B cell (primary cell): ENCODE measurements around the gene TEX51. TPM values are rescaled to one million over a fixed set of nuclear protein-coding genes. Genes with fewer than 3 reads are reported as not detected.

ENCODE experiments used
- ATAC-seq: fragments of 200-7000 bp; cut with Tn5 transposase; one replicate; pipeline ENCODE4 v1.10.0; 2021; ENCODE audit warnings: low read depth, mild to moderate bottlenecking, moderate number of reproducible peaks, moderate library complexity
- CTCF ChIA-PET: fragments of 350-600 bp; sonication (Branson Sonifier 250); formaldehyde crosslinking; loops from one replicate; lab custom pipeline; 2021; ENCODE audit warnings: antibody characterized with exemption, inconsistent platforms; lab: Charles Lee
- POLR2A ChIA-PET: fragments of 350-600 bp; sonication (Branson Sonifier 250); formaldehyde crosslinking; loops from one replicate; lab custom pipeline; 2021; ENCODE audit warnings: antibody characterized with exemption; lab: Charles Lee
- DNase-seq: peaks from one replicate; pipeline ENCODE4 v3.0.0; 2013
- H2AFZ ChIP-seq: 2 replicates; pipeline ENCODE4 v1.6.1; 2012; ENCODE audit warnings: mild to moderate bottlenecking, low read depth, low read length; ENCODE audit not compliant: insufficient read depth, poor library complexity, severe bottlenecking
- H3K27ac ChIP-seq, 2 donors: 1 replicate in 1 of 2; 2 replicates in 1 of 2; pipeline ENCODE4 v1.5.1; 2012 to 2013; ENCODE audit warnings: low read length in 2 of 2, mild to moderate bottlenecking in 2 of 2, moderate library complexity in 1 of 2
- H3K27me3 ChIP-seq, 4 experiments: fragments of 200-600 bp in 1 of 4; sonication (generic) in 1 of 4; replicated peaks in 1 of 4; 1 replicate in 2 of 4; 2 replicates in 2 of 4; pipeline versions ENCODE4 v1.6.1 to v1.7.0; 2013 to 2016; ENCODE audit warnings: low read length in 3 of 4, mild to moderate bottlenecking in 2 of 4, mixed read lengths in 1 of 4, moderate library complexity in 1 of 4; ENCODE audit not compliant: insufficient read depth in 4 of 4, control insufficient read depth in 3 of 4; ENCODE audit errors: control extremely low read depth in 1 of 4
- H3K36me3 ChIP-seq, 2 experiments: replicated peaks in 1 of 2; 1 replicate in 1 of 2; 2 replicates in 1 of 2; pipeline versions ENCODE4 v1.6.1 to v1.7.1; 2013; ENCODE audit warnings: low read length in 1 of 2; ENCODE audit not compliant: insufficient read depth in 2 of 2, control insufficient read depth in 1 of 2; ENCODE audit errors: control extremely low read depth in 1 of 2, extremely low read depth in 1 of 2
- H3K4me1 ChIP-seq, 2 donors: fragments of 200-600 bp in 1 of 2; sonication (generic) in 1 of 2; 1 replicate in 1 of 2; 2 replicates in 1 of 2; pipeline versions ENCODE4 v1.5.1 to v1.6.1; 2013 to 2017; ENCODE audit warnings: low read length in 2 of 2; ENCODE audit not compliant: control insufficient read depth in 2 of 2, insufficient read depth in 2 of 2
- H3K4me2 ChIP-seq: replicated peaks from 2 replicates; pipeline ENCODE3; 2012; ENCODE audit warnings: mild to moderate bottlenecking, low read depth, low read length; ENCODE audit not compliant: poor library complexity, severe bottlenecking
- H3K4me3 ChIP-seq, 5 experiments: fragments of 200-600 bp in 1 of 5; sonication (generic) in 1 of 5; 1 replicate in 3 of 5; 2 replicates in 2 of 5; pipeline versions ENCODE4 v1.5.1 to v1.7.0; 2011 to 2016; ENCODE audit warnings: low read length in 4 of 5, mild to moderate bottlenecking in 4 of 5, low read depth in 2 of 5, control low read depth in 1 of 5, moderate library complexity in 1 of 5; ENCODE audit not compliant: insufficient read depth in 1 of 5; ENCODE audit errors: control extremely low read depth in 1 of 5, extremely low read depth in 1 of 5
- H3K79me2 ChIP-seq: fragments of 200-600 bp; sonication (generic); one replicate; pipeline ENCODE4 v1.6.0; 2016; ENCODE audit warnings: low read length; ENCODE audit not compliant: control insufficient read depth, insufficient read depth
- H3K9ac ChIP-seq: fragments of 200-600 bp; sonication (generic); 2 replicates; pipeline ENCODE4 v1.6.1; 2017; ENCODE audit warnings: mild to moderate bottlenecking, low read length, moderate library complexity
- H3K9me3 ChIP-seq, 3 donors: one replicate each; pipeline versions ENCODE4 v1.6.1 to v1.7.1; 2013; ENCODE audit warnings: low read length in 2 of 3; ENCODE audit not compliant: control insufficient read depth in 2 of 3, insufficient read depth in 1 of 3; ENCODE audit errors: control extremely low read depth in 1 of 3
- H4K20me1 ChIP-seq: 2 replicates; pipeline ENCODE4 v1.6.0; 2012; ENCODE audit warnings: mild to moderate bottlenecking, low read length; ENCODE audit not compliant: insufficient read depth, control insufficient read depth, poor library complexity, severe bottlenecking
- H3K27ac Mint-ChIP-seq: one replicate; pipeline ENCODE4 v1.8.0; 2021; ENCODE audit warnings: mixed read lengths
- H3K27me3 Mint-ChIP-seq: one replicate; pipeline ENCODE4 v1.8.0; 2021; ENCODE audit warnings: mixed read lengths
- H3K4me1 Mint-ChIP-seq: one replicate; pipeline ENCODE4 v1.8.0; 2021; ENCODE audit warnings: mixed read lengths
- H3K4me3 Mint-ChIP-seq: one replicate; pipeline ENCODE4 v1.8.0; 2021; ENCODE audit warnings: mixed read lengths
- H3K9me3 Mint-ChIP-seq: one replicate; pipeline ENCODE4 v1.8.0; 2022; ENCODE audit warnings: mixed read lengths; ENCODE audit not compliant: insufficient read depth
- CTCF ChIP-seq: fragments of 200-600 bp; IDR thresholded peaks from one replicate; pipeline ENCODE4 v1.8.0; 2022; ENCODE audit warnings: antibody characterized with exemption, mild to moderate bottlenecking
- EZH2 ChIP-seq: IDR thresholded peaks from 2 replicates; pipeline ENCODE4 v1.6.1; 2012; ENCODE audit warnings: borderline replicate concordance, low read depth, mild to moderate bottlenecking, moderate library complexity, low read length; ENCODE audit not compliant: insufficient read depth, poor library complexity, severe bottlenecking
- WGBS: methylation state at CpG from one replicate; pipeline ENCODE4 v1.1.5; 2013; ENCODE audit warnings: missing lambda C conversion rate; ENCODE audit not compliant: insufficient coverage; 5-methylcytosine and 5-hydroxymethylcytosine counted together
- intact Hi-C: fragments of 100-400 bp; cut with micrococcal nuclease; formaldehyde crosslinking; loops from one replicate; pipeline ENCODE4 v1.10.0; 2022
- polyA plus RNA-seq: library from polyadenylated mRNA; depleted of rRNA; stranded (reverse); fragments of >200 nt; gene quantifications from 2 replicates; pipeline ENCODE4 v1.2.3, GENCODE V29; 2012
- total RNA-seq, 2 donors: library from RNA; stranded (reverse); fragments of 120-200 nt in 1 of 2; gene quantifications; 1 replicate in 1 of 2; 2 replicates in 1 of 2; pipeline versions ENCODE4 v1.2.3 to v1.2.4, GENCODE V29; 2013 to 2022

TEX51 gene
- total and polyA plus RNA-seq, 2 donors (not counting 1 experiment from before 2014, with no cell fraction given) = not detected

GRCh38 chr2:126850940-126851339 is 47.8 kb upstream of the TEX51 start:
- Histone ChIP-seq H3K27ac (no peak overlapping the region), H3K27me3 (no peaks in the 10 kb centered on the region), H3K9ac (no peak overlapping the region), H3K4me1 (no peaks in the 10 kb centered on the region), H3K36me3 (no peaks in the 10 kb centered on the region), H3K79me2 (no peaks in the 10 kb centered on the region), H3K4me2 (no peak overlapping the region), H4K20me1 (no peaks in the 10 kb centered on the region), H3K4me3 (no peak overlapping the region), H3K9me3 (peaks cover 0 to 9% (median 0%) of the 10 kb centered on the region in 3 donors), H2AFZ (no peak overlapping the region)
- WGBS = 83% methylated on average over 1 of the region's 5 CpGs
- TF ChIP-seq EZH2 = no peak
- no peak for TF ChIP-seq CTCF
- ATAC-seq = no peak
- H3K4me1 Mint-ChIP-seq = no peaks in the 10 kb centered on the region
- no peak for DNase-seq
- no peak overlapping the region for H3K27ac Mint-ChIP-seq
- peaks cover 13% of the 10 kb centered on the region for H3K27me3 Mint-ChIP-seq
- POLR2A ChIA-PET = no interaction called here
- CTCF ChIA-PET = no interaction called here
- intact Hi-C loops = no loop called here
- no peak overlapping the region for H3K4me3 Mint-ChIP-seq
- no peaks in the 10 kb centered on the region for H3K9me3 Mint-ChIP-seq

GRCh38 chr2:126851756-126852155 is 46.9 kb upstream of the TEX51 start:
- intact Hi-C loops = no loop called here
- WGBS = 89% methylated on average over 1 of the region's 1 CpG
- no peaks in the 10 kb centered on the region for H3K79me2 ChIP-seq
- no peak overlapping the region for H2AFZ ChIP-seq
- ATAC-seq = no peak
- Mint-ChIP-seq H3K4me3 (no peak overlapping the region), H3K27ac (no peak overlapping the region), H3K27me3 (peaks cover 13% of the 10 kb centered on the region), H3K4me1 (no peaks in the 10 kb centered on the region), H3K9me3 (no peaks in the 10 kb centered on the region)
- H3K27ac ChIP-seq = no peak overlapping the region
- H3K4me1 ChIP-seq = no peaks in the 10 kb centered on the region
- TF ChIP-seq CTCF (no peak), EZH2 (no peak)
- H3K27me3 ChIP-seq = no peaks in the 10 kb centered on the region
- POLR2A ChIA-PET = no interaction called here
- H3K4me3 ChIP-seq = no peak overlapping the region
- H4K20me1 ChIP-seq = no peaks in the 10 kb centered on the region
- CTCF ChIA-PET = no interaction called here
- no peaks in the 10 kb centered on the region for H3K36me3 ChIP-seq
- peaks cover 0 to 9% (median 0%) of the 10 kb centered on the region in 3 donors for H3K9me3 ChIP-seq
- no peak overlapping the region for H3K9ac ChIP-seq
- DNase-seq = no peak
- H3K4me2 ChIP-seq = no peak overlapping the region
